ENCODE data around the gene LRRC75B.
"Not testable (repeated sequence)": the region's sequence is repeated elsewhere in the genome, so short reads cannot be mapped to it uniquely, and the experiment has no call there.

The LRRC75B gene

DNA sequence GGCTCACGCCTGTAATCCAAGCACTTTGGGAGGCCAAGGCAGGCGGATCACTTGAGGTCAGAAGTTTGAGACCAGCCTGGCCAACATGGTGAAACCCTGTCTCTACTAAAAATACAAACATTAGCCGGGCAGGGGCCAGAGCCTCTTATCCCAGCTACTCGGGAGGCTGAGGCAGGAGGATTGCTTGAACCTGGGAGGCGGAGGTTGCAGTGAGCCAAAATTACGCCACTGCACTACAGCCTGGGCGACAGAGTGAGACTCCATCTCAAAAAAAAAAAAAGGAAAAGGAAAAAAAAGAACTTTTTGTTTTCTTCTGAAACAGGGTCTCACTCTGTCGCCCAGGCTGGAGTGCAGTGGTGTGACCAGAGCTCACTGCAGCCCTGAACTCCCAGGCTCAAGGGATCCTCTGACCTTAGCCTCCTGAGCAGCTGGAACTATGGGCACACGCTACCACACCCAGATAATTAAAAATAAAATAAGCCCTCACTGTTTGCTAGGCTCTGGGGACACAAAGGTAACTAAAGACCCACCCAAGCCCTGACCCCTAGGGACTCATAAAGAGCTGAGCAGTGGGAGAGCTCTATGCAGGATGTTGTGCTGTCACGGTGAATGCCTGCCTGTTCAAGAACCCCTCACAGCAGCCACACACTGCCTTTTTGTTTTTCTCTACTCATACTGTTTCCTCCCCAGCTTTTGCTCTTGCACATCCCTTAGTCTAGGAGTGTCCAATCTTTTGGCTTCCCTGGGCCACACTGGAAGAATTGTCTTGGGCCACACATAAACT lies 40.2 kb downstream of the LRRC75B start:
- DNase-seq, result not testable (repeated sequence)

- no peak for DNase-seq
These were observed 41.9 kb downstream of the LRRC75B start for GRCh38 chr22:24550902-24551435.

- DNase-seq, result no peak
These were observed 42.6 kb downstream of the LRRC75B start for GRCh38 chr22:24550028-24550901.

DNA sequence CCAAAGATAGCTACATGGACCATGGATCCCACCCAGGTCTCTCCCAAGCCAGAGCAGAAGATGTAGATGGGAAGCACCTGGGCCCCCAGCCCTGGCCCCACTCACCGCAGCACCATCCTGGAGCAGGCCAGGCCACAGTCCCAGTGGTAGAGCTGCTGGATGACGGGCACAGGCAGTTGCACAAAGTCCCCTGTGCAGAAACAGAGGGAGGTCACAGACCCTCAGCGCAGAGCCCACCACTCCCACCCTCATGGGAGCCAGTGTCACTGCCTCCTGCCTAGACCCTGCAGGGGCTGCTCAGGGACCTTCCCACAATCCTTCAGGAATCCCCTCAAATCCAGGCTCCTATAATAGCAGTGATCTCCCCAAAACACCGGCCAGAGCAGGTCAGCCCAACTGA lies 44.1 kb downstream of the LRRC75B start:
- DNase-seq, result no peak

DNA sequence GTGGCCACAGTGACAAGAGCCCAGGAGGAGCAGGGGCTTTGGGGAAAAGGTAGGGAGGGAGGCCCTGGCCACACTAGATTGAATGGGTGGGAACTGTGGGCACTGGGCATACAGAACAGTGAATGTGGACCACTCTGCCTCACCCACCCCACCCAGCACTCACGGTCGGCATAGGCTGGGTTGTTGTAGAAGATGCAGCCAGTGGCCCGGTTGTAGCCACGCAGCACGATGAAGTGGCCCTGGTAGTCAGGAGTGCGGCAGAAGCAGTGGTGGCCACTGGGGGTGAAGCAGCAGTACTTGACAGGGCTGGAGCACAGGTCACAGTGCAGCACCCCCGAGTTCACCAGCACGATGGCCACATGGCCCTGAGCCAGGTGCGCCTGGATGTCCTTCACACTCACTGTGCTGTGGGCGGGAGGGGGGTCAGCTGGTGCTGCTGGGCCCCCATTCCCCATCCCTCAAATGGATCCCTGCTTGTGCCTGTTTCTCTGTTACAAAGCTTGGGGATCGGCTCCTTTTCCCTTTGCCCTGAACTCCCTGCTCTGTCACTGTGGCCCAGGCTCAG lies 49.1 kb downstream of the LRRC75B start:
- no peak for DNase-seq

GRCh38 chr22:24543185-24543601 lies 49.7 kb downstream of the LRRC75B start:
- DNase-seq, result no peak

DNA sequence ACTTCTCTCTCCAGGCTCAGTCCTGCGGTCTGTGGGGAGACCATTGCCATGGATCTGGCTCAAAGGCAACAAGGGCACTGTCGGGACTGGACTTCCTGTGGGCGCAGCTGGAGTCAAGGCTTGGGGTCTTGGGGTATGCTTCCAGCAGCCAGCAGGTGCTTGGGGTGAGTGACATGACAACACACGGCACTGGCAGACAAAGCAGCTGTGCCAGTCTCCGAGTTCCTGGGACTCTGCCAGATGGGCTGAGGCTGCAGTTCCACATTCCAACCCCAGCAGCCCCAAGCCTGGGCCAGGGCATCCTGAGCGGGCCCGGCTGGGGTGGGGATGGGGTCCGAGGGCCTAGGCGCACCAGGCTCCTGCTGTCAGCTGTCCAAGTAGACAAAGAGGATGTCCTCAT lies 50.2 kb downstream of the LRRC75B start:
- no peak for DNase-seq

- DNase-seq, result no peak
These were observed 51.0 kb downstream of the LRRC75B start for GRCh38 chr22:24541681-24542515.

- DNase-seq, result no peak
These were observed 52.4 kb downstream of the LRRC75B start for GRCh38 chr22:24540470-24540869.

DNA sequence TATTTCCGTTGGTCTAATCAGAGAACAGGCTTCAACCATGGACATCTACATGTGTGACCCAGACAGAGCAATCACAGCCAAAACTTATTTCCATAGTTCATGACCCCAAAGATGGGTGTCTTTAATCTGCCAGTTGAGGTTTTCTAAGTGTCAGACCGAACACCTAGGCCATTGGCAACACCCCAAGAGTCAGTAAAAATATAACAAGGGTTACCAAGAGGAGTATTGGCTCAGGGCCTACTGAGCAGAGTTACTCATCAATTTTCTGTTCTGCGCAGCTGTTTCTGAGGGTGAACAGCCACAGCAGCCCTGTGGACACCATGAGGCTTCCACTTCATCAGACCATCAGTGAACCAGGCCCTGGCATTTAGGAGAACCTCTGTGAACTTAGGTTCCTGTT lies 56.8 kb downstream of the LRRC75B start:
- DNase-seq, result no peak
